HepG2 (cell line): Measurements from ENCODE around the gene STUB1. TPM values are rescaled to one million over a fixed set of nuclear protein-coding genes. Genes with fewer than 3 reads are reported as not detected.

Experiments
- BRD4 ChIP-seq: sonication (generic); formaldehyde crosslinking; IDR thresholded peaks from 2 replicates; pipeline ENCODE4 v1.4.0; 2020; ENCODE audit warnings: missing genetic modification reagents
- GABPA ChIP-seq, 2 experiments: IDR thresholded peaks; 2 replicates each; pipeline ENCODE4 v1.6.1; 2011 to 2016; ENCODE audit warnings: low read depth in 2 of 2, low read length in 1 of 2, missing biosample characterization in 1 of 2, missing genetic modification characterization in 1 of 2
- HOXA9 ChIP-seq: sonication (generic); formaldehyde crosslinking; IDR thresholded peaks from 2 replicates; pipeline ENCODE4 v1.8.1; 2022; ENCODE audit warnings: missing genetic modification reagents, mild to moderate bottlenecking, moderate library complexity, borderline replicate concordance
- MEIS2 ChIP-seq: sonication (generic); formaldehyde crosslinking; IDR thresholded peaks from 2 replicates; pipeline ENCODE4 v1.9.0; 2021; ENCODE audit warnings: mild to moderate bottlenecking, missing genetic modification reagents
- POLR2AphosphoS2 ChIP-seq: IDR thresholded peaks from 2 replicates; pipeline ENCODE4 v1.6.1; 2011; ENCODE audit warnings: low read depth, low read length, improper control_type of control experiment
- SAP130 ChIP-seq: IDR thresholded peaks from 2 replicates; pipeline ENCODE4 v1.6.1; 2016; ENCODE audit warnings: low read depth
- ZC3H13 ChIP-seq: sonication (generic); formaldehyde crosslinking; IDR thresholded peaks from 2 replicates; pipeline ENCODE4 v1.8.1; 2023; ENCODE audit warnings: mild to moderate bottlenecking, missing genetic modification reagents, moderate library complexity
- ZNF3 ChIP-seq: IDR thresholded peaks from 2 replicates; pipeline ENCODE4 v1.7.0; 2017; ENCODE audit warnings: inconsistent platforms
- ZNF619 ChIP-seq: sonication (generic); formaldehyde crosslinking; IDR thresholded peaks from 2 replicates; pipeline ENCODE4 v1.4.0; 2020; ENCODE audit warnings: mild to moderate bottlenecking, missing genetic modification reagents
- ZNF749 ChIP-seq: sonication (generic); formaldehyde crosslinking; IDR thresholded peaks from 2 replicates; pipeline ENCODE4 v1.8.0; 2022; ENCODE audit warnings: mild to moderate bottlenecking, missing genetic modification reagents, moderate library complexity, borderline replicate concordance
- ZNF772 ChIP-seq: sonication (generic); formaldehyde crosslinking; IDR thresholded peaks from 2 replicates; pipeline ENCODE4 v1.5.0; 2020; ENCODE audit warnings: mild to moderate bottlenecking, missing genetic modification reagents
- ZSCAN22 ChIP-seq: sonication (generic); formaldehyde crosslinking; IDR thresholded peaks from 2 replicates; pipeline ENCODE4 v1.4.0; 2020; ENCODE audit warnings: mild to moderate bottlenecking, missing genetic modification reagents
- polyA plus RNA-seq, 8 experiments: library from polyadenylated mRNA; depleted of rRNA in 3 of 8; stranded (reverse) in 7 of 8; unstranded in 1 of 8; fragments of >200 nt; fragmentation: Illumina TruSeq in 4 of 8; extraction: Trizol in 4 of 8; gene quantifications; 2 replicates each; pipeline versions ENCODE4 v1.2.1 to v1.2.3, GENCODE V29; 2011 to 2016; ENCODE audit warnings: low read depth in 4 of 8, missing spikeins in 1 of 8, mixed read lengths in 1 of 8; ENCODE audit not compliant: insufficient read depth in 1 of 8
- total RNA-seq, 5 experiments: library from RNA; depleted of rRNA; stranded (reverse); fragments of >200 nt; fragmentation: Illumina TruSeq; extraction: Trizol; gene quantifications; 2 replicates each; pipeline ENCODE4 v1.2.3, GENCODE V29; 2016; ENCODE audit warnings: low read depth in 1 of 5
- TF ChIP-seq, protein P1 (sequence below): sonication (generic); formaldehyde crosslinking; IDR thresholded peaks from 2 replicates; pipeline ENCODE4 v1.4.0; 2020; ENCODE audit warnings: missing genetic modification reagents, borderline replicate concordance
- TF ChIP-seq, protein P2 (sequence below), 2 experiments: sonication (generic) in 1 of 2; formaldehyde crosslinking in 1 of 2; IDR thresholded peaks; 2 replicates each; pipeline versions ENCODE4 v1.4.0 to v1.6.1; 2016 to 2020; ENCODE audit warnings: borderline replicate concordance in 1 of 2, low read depth in 1 of 2, mild to moderate bottlenecking in 1 of 2, missing genetic modification reagents in 1 of 2
- TF ChIP-seq, protein P3 (sequence below): sonication (generic); formaldehyde crosslinking; IDR thresholded peaks from 2 replicates; pipeline ENCODE4 v1.4.0; 2020; ENCODE audit warnings: missing genetic modification reagents
- TF ChIP-seq, protein P4 (sequence below): IDR thresholded peaks from 2 replicates; pipeline ENCODE4 v1.6.1; 2012; ENCODE audit warnings: inconsistent platforms

STUB1 gene
- total and polyA plus RNA-seq, 2 of the 13 experiments (the other 11 are each of a cell fraction or from before 2014, with no cell fraction given): 52.9 to 78.2 TPM

DNA sequence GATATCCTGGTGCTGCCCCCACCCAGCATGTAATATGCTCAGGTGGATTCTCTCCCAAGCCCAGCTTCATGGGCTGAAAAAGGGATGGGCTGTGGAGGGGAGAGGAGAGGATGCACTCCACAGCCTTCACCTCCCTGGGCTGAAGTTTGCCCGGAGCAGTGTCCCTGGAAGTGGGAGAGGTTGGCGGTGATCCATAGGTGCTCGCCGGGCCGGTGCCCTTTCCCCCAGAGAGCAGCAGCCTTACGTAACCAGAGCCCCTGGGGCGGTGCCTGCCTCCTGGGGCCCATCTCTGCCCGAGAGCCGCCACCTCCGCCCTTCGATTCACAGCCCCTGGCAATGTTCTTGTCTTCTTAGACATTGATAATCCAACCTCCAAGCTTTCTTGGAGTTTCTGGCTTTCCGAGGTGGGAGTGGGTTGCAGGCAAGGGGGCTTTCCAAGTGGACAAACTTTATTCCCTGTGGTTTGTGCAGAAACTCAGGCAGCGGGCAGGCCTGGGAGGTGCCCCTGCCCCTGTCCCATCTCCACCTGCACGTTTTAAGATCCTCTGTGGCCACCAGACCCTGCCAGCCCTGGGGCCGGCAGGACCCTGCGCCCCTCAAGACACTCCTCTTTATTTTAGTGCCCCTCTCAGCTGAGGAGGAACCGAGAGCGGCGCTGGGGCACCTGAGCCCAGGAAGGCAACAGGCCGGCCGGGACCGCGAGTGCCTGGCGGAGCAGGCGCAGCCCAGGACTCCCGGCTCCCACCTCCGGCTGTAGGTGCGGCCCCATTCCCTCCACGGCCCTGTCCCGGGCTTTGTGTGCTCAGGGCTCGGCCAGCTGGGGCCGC is 34.1 kb upstream of the STUB1 start (continued):
- TF ChIP-seq, protein P1, sequence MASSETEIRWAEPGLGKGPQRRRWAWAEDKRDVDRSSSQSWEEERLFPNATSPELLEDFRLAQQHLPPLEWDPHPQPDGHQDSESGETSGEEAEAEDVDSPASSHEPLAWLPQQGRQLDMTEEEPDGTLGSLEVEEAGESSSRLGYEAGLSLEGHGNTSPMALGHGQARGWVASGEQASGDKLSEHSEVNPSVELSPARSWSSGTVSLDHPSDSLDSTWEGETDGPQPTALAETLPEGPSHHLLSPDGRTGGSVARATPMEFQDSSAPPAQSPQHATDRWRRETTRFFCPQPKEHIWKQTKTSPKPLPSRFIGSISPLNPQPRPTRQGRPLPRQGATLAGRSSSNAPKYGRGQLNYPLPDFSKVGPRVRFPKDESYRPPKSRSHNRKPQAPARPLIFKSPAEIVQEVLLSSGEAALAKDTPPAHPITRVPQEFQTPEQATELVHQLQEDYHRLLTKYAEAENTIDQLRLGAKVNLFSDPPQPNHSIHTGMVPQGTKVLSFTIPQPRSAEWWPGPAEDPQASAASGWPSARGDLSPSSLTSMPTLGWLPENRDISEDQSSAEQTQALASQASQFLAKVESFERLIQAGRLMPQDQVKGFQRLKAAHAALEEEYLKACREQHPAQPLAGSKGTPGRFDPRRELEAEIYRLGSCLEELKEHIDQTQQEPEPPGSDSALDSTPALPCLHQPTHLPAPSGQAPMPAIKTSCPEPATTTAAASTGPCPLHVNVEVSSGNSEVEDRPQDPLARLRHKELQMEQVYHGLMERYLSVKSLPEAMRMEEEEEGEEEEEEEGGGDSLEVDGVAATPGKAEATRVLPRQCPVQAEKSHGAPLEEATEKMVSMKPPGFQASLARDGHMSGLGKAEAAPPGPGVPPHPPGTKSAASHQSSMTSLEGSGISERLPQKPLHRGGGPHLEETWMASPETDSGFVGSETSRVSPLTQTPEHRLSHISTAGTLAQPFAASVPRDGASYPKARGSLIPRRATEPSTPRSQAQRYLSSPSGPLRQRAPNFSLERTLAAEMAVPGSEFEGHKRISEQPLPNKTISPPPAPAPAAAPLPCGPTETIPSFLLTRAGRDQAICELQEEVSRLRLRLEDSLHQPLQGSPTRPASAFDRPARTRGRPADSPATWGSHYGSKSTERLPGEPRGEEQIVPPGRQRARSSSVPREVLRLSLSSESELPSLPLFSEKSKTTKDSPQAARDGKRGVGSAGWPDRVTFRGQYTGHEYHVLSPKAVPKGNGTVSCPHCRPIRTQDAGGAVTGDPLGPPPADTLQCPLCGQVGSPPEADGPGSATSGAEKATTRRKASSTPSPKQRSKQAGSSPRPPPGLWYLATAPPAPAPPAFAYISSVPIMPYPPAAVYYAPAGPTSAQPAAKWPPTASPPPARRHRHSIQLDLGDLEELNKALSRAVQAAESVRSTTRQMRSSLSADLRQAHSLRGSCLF: no peak
- TF ChIP-seq ZNF749 (no peak), GABPA (IDR thresholded peaks at IDR 0.05; ENCODE audit: low read depth, low read length) (no peak), GABPA (CRISPR knock-in tag; IDR thresholded peaks at IDR 0.05; ENCODE audit: low read depth) (no peak), ZNF3 (no peak), MEIS2 (CRISPR knock-in tag) (no peak), BRD4 (CRISPR knock-in tag) (no peak), ZNF772 (CRISPR knock-in tag) (peak; percentile 59; the same call in 1 of the 2 replicates), ZSCAN22 (CRISPR knock-in tag) (no peak), SAP130 (CRISPR knock-in tag) (peak; percentile 77), ZNF619 (CRISPR knock-in tag) (no peak), HOXA9 (CRISPR knock-in tag) (no peak), POLR2AphosphoS2 (no peak), ZC3H13 (CRISPR knock-in tag) (no peak)
- TF ChIP-seq, protein P2, sequence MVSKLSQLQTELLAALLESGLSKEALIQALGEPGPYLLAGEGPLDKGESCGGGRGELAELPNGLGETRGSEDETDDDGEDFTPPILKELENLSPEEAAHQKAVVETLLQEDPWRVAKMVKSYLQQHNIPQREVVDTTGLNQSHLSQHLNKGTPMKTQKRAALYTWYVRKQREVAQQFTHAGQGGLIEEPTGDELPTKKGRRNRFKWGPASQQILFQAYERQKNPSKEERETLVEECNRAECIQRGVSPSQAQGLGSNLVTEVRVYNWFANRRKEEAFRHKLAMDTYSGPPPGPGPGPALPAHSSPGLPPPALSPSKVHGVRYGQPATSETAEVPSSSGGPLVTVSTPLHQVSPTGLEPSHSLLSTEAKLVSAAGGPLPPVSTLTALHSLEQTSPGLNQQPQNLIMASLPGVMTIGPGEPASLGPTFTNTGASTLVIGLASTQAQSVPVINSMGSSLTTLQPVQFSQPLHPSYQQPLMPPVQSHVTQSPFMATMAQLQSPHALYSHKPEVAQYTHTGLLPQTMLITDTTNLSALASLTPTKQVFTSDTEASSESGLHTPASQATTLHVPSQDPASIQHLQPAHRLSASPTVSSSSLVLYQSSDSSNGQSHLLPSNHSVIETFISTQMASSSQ (IDR thresholded peaks at IDR 0.05; ENCODE audit: low read depth): no peak
- TF ChIP-seq, protein P2 (CRISPR knock-in tag; IDR thresholded peaks at IDR 0.05; ENCODE audit: borderline replicate concordance): no peak
- TF ChIP-seq, protein P3, sequence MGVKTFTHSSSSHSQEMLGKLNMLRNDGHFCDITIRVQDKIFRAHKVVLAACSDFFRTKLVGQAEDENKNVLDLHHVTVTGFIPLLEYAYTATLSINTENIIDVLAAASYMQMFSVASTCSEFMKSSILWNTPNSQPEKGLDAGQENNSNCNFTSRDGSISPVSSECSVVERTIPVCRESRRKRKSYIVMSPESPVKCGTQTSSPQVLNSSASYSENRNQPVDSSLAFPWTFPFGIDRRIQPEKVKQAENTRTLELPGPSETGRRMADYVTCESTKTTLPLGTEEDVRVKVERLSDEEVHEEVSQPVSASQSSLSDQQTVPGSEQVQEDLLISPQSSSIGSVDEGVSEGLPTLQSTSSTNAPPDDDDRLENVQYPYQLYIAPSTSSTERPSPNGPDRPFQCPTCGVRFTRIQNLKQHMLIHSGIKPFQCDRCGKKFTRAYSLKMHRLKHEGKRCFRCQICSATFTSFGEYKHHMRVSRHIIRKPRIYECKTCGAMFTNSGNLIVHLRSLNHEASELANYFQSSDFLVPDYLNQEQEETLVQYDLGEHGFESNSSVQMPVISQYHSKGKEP: no peak
- TF ChIP-seq, protein P4, sequence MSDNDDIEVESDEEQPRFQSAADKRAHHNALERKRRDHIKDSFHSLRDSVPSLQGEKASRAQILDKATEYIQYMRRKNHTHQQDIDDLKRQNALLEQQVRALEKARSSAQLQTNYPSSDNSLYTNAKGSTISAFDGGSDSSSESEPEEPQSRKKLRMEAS: no peak
